ENCODE data around the gene SERPINB10.

The SERPINB10 gene

GRCh38 chr18:63882333-63883141 lies 25.2 kb upstream of the SERPINB10 start:
- Histone ChIP-seq H3K36me3 (ENCODE audit: insufficient read depth, low read length) (no peaks in the 10 kb centered on the region), H3K9ac (ENCODE audit: low read depth, low read length) (no peak overlapping the region), H3K4me1 (ENCODE audit: insufficient read depth, low read length) (no peaks in the 10 kb centered on the region), H3K9me3 (ENCODE audit: control insufficient read depth, insufficient read depth, low read length) (no peaks in the 10 kb centered on the region)

DNA sequence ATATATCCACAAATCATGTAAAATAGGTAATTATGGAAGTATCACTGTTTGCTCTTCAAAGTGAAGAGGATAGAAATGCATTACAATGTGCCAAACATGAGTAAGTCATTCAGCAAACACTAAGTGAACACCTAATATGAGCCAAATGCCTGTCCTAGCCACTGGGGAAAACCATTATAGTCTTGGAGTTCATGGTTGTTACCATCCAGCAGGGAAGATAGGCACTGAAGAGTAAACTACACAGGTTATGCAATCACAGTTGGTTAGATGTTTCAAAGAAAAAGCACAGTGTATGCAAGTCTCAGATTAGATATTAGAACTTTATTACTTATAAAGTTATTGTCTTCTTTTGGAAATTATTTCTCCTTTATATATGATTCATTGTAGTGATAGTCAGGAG lies 24.1 kb upstream of the SERPINB10 start:
- Histone ChIP-seq H3K4me1 (ENCODE audit: insufficient read depth, low read length) (no peaks in the 10 kb centered on the region), H3K9me3 (ENCODE audit: control insufficient read depth, insufficient read depth, low read length) (no peaks in the 10 kb centered on the region), H3K9ac (ENCODE audit: low read depth, low read length) (no peak overlapping the region), H3K36me3 (ENCODE audit: insufficient read depth, low read length) (no peaks in the 10 kb centered on the region)

DNA sequence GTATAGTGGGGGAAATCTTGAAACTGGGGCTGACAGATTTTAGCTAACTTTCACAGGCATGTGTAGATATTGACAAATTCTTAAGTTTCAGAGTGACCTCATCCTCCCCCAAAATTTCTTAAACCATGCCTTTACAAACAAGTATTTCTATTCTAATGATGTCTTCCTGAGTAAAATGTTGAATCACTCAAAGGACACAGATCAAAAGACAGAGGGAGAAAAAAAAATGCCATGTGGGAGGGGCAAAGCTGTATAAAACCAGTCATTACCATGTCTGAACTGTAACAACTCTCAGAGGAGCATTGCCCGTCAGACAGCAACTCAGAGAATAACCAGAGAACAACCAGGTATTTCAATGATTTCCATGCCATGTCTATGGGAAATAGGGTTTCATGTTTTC lies 20.3 kb upstream of the SERPINB10 start, which contains the start of gene SERPINB2:
Gene SERPINB2, plus strand, starts transcription at position 282 of the 400 bp plus-strand sequence. CDS start 3,740 bp downstream, outside the sequence.
- no peaks in the 10 kb centered on the region for H3K36me3 ChIP-seq (ENCODE audit: insufficient read depth, low read length)
- no peaks in the 10 kb centered on the region for H3K4me1 ChIP-seq (ENCODE audit: insufficient read depth, low read length)
- no peaks in the 10 kb centered on the region for H3K9me3 ChIP-seq (ENCODE audit: control insufficient read depth, insufficient read depth, low read length)
- H3K9ac ChIP-seq (ENCODE audit: low read depth, low read length), result no peak within 1 kb of the TSS

DNA sequence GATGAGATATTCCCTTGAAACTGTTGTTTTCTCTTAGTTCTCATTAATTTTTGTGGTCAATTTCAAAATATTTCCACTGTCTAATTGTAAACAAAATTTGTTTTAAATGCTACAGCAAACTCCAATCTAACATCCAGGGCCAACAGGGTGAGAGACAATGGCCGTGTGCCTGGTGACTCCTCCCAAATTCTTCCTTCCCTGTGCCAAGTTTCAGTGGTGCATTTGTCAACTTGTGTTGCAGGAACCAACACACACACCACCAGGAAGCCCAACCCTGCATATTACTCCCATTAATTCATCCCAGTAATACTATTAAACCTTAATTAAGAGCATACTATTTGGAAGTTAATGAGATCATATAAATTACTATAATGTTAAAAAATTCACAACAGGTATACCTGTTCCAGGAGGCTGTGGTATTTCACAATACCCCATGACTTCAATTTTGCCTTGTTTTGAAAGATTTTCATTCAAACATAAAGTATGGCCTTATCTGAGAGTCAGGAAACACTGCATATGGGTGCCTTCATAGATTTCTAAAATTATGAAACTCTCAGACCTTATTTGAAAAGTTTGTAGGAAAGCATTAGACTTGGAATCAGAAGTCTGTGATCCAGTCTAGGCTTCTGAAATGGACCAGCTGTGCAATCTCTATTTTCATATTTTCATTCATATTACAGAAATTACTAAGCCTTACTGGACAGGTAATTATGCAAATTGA lies 19.1 kb upstream of the SERPINB10 start:
- Histone ChIP-seq H3K36me3 (ENCODE audit: insufficient read depth, low read length) (no peaks in the 10 kb centered on the region), H3K9ac (ENCODE audit: low read depth, low read length) (no peak overlapping the region), H3K9me3 (ENCODE audit: control insufficient read depth, insufficient read depth, low read length) (no peaks in the 10 kb centered on the region), H3K4me1 (ENCODE audit: insufficient read depth, low read length) (no peaks in the 10 kb centered on the region)

- no peaks in the 10 kb centered on the region for H3K9me3 ChIP-seq (ENCODE audit: control insufficient read depth, insufficient read depth, low read length)
- no peaks in the 10 kb centered on the region for H3K36me3 ChIP-seq (ENCODE audit: insufficient read depth, low read length)
- H3K9ac ChIP-seq (ENCODE audit: low read depth, low read length), result no peak overlapping the region
- no peaks in the 10 kb centered on the region for H3K4me1 ChIP-seq (ENCODE audit: insufficient read depth, low read length)
Observed at GRCh38 chr18:63889626-63890025, 18.1 kb upstream of the SERPINB10 start.

DNA sequence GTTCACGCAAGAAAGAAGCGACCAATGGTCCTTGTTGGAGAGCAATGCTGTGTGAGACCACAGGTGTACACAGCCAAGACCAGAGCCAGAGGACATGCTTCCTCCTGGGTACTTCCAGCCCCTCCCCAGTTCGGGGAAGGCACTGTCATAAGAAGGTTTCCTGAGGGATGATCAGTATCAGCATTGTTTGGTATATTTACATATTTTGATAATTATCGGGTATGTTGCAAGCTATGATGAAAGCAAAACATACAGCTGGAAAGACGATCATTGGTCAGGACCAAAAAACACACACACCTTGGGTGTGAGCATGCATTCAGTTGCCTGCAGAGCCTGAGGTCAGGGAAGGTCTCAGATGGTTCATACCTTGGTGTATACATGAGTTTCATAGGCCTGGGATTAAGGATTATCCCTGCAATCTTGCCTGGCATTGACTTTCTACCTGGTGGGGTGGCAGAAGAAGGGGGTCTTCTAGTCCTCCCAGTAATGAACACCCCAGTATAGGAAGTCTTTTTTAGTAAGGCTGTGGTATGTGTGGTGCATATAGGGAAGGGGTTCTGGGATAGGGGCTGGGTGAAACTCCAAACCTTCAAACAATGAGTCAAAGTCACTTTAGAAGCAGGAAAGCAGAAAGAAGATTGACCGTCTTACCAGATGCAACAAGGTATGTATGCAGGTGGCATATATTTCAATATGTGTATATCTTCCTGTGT lies 17.4 kb upstream of the SERPINB10 start:
- Histone ChIP-seq H3K36me3 (ENCODE audit: insufficient read depth, low read length) (no peaks in the 10 kb centered on the region), H3K4me1 (ENCODE audit: insufficient read depth, low read length) (no peaks in the 10 kb centered on the region), H3K9ac (ENCODE audit: low read depth, low read length) (no peak overlapping the region)

GRCh38 chr18:63890950-63891304 lies 16.8 kb upstream of the SERPINB10 start:
- Histone ChIP-seq H3K36me3 (ENCODE audit: insufficient read depth, low read length) (no peaks in the 10 kb centered on the region), H3K9ac (ENCODE audit: low read depth, low read length) (no peak overlapping the region), H3K4me1 (ENCODE audit: insufficient read depth, low read length) (no peaks in the 10 kb centered on the region), H3K9me3 (ENCODE audit: control insufficient read depth, insufficient read depth, low read length) (no peaks in the 10 kb centered on the region)

More for the DNA sequence above, 17.4 kb upstream of the SERPINB10 start:
- H3K9me3 ChIP-seq (ENCODE audit: control insufficient read depth, insufficient read depth, low read length), result no peaks in the 10 kb centered on the region

GRCh38 chr18:63892566-63892965 lies 15.2 kb upstream of the SERPINB10 start:
- no peaks in the 10 kb centered on the region for H3K9me3 ChIP-seq (ENCODE audit: control insufficient read depth, insufficient read depth, low read length)
- no peaks in the 10 kb centered on the region for H3K4me1 ChIP-seq (ENCODE audit: insufficient read depth, low read length)
- no peak overlapping the region for H3K9ac ChIP-seq (ENCODE audit: low read depth, low read length)
- H3K36me3 ChIP-seq (ENCODE audit: insufficient read depth, low read length), result no peaks in the 10 kb centered on the region

GRCh38 chr18:63894106-63894772 lies 13.5 kb upstream of the SERPINB10 start:
- Histone ChIP-seq H3K9ac (ENCODE audit: low read depth, low read length) (no peak overlapping the region), H3K9me3 (ENCODE audit: control insufficient read depth, insufficient read depth, low read length) (no peaks in the 10 kb centered on the region), H3K4me1 (ENCODE audit: insufficient read depth, low read length) (no peaks in the 10 kb centered on the region), H3K36me3 (ENCODE audit: insufficient read depth, low read length) (no peaks in the 10 kb centered on the region)

DNA sequence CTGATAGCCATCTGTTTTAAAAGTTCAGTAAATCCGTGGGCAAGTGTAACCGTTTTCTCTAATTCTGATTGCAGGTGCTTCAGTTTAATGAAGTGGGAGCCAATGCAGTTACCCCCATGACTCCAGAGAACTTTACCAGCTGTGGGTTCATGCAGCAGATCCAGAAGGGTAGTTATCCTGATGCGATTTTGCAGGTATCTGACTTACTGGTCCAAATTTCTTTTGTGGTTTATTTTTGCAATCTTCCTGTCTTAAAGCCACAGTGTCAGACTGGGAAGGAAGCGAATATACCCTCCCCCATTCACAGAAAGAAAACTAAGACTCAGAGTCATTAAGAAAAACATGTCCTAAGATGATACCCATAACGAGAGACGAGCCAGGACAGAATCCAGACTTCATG lies 12.6 kb upstream of the SERPINB10 start:
- H3K9ac ChIP-seq (ENCODE audit: low read depth, low read length), result no peak overlapping the region
- H3K9me3 ChIP-seq (ENCODE audit: control insufficient read depth, insufficient read depth, low read length), result no peaks in the 10 kb centered on the region
- H3K4me1 ChIP-seq (ENCODE audit: insufficient read depth, low read length), result no peaks in the 10 kb centered on the region
- H3K36me3 ChIP-seq (ENCODE audit: insufficient read depth, low read length), result no peaks in the 10 kb centered on the region

GRCh38 chr18:63897072-63897471 lies 10.7 kb upstream of the SERPINB10 start:
- Histone ChIP-seq H3K9ac (ENCODE audit: low read depth, low read length) (no peak overlapping the region), H3K4me1 (ENCODE audit: insufficient read depth, low read length) (no peaks in the 10 kb centered on the region), H3K9me3 (ENCODE audit: control insufficient read depth, insufficient read depth, low read length) (no peaks in the 10 kb centered on the region)

GRCh38 chr18:63899206-63899605 lies 8.6 kb upstream of the SERPINB10 start:
- Histone ChIP-seq H3K9ac (ENCODE audit: low read depth, low read length) (no peak overlapping the region), H3K4me1 (ENCODE audit: insufficient read depth, low read length) (no peaks in the 10 kb centered on the region), H3K9me3 (ENCODE audit: control insufficient read depth, insufficient read depth, low read length) (no peaks in the 10 kb centered on the region), H3K36me3 (ENCODE audit: insufficient read depth, low read length) (no peaks in the 10 kb centered on the region)

More at GRCh38 chr18:63897072-63897471, 10.7 kb upstream of the SERPINB10 start:
- H3K36me3 ChIP-seq (ENCODE audit: insufficient read depth, low read length), result no peaks in the 10 kb centered on the region

GRCh38 chr18:63903851-63904570 lies 3.7 kb upstream of the SERPINB10 start:
- no peaks in the 10 kb centered on the region for H3K9me3 ChIP-seq (ENCODE audit: control insufficient read depth, insufficient read depth, low read length)
- no peaks in the 10 kb centered on the region for H3K36me3 ChIP-seq (ENCODE audit: insufficient read depth, low read length)
- no peaks in the 10 kb centered on the region for H3K4me1 ChIP-seq (ENCODE audit: insufficient read depth, low read length)
- no peak overlapping the region for H3K9ac ChIP-seq (ENCODE audit: low read depth, low read length)

DNA sequence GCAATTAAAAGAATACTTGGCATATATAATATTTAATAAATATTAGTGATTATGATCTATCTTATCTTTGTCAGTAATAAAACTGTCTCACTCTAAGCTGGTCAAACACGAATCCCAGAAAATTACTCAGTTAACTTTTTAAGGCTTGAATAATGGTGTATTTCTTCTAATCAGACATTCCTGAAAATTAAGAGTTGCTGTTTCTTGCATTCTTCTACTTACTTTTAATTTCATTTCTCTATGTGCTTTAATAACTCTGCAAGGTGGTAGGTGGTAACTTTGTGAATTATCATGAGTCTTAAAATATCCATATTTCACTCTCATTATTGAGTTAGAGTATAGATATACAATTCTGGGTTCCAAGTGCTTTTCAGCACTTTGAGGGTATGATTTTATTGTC lies 3.1 kb upstream of the SERPINB10 start:
- no peaks in the 10 kb centered on the region for H3K36me3 ChIP-seq (ENCODE audit: insufficient read depth, low read length)
- H3K9me3 ChIP-seq (ENCODE audit: control insufficient read depth, insufficient read depth, low read length), result no peaks in the 10 kb centered on the region
- no peak overlapping the region for H3K9ac ChIP-seq (ENCODE audit: low read depth, low read length)
- H3K4me1 ChIP-seq (ENCODE audit: insufficient read depth, low read length), result no peaks in the 10 kb centered on the region
